Measurements from ENCODE around the gene STRADA. TPM values are rescaled to one million over a fixed set of nuclear protein-coding genes. Genes with fewer than 3 reads are reported as not detected.

Gene STRADA
- total and polyA plus RNA-seq, 2 of the 8 experiments (the other 6 are each of a cell fraction or from before 2014, with no cell fraction given) = 35.6 to 43.3 TPM

- Histone ChIP-seq H3K36me3 (ENCODE audit: control insufficient read depth in 2 of 4, insufficient read depth in 4 of 4, low read length in 3 of 4) (peaks cover 8 to 55% (median 39%) of the 10 kb centered on the region in 4 experiments), H3K9me3 (ENCODE audit: insufficient read depth in 2 of 2, low read depth in 1 of 2, low read length in 1 of 2) (no peaks in the 10 kb centered on the region), H3K56ac (replicated peaks; ENCODE audit: insufficient read length, low read depth, low read length) (no peak overlapping the region), H3K9ac (replicated peaks in 1 of 4; ENCODE audit: extremely low read depth in 1 of 4, low read depth in 3 of 4, low read length in 3 of 4) (no peak overlapping the region), H3K23me2 (ENCODE audit: low read depth, low read length) (no peaks in the 10 kb centered on the region; the same call in 1 of the 2 replicates), H2BK5ac (ENCODE audit: low read depth, low read length) (no peak overlapping the region), H2AK5ac (ENCODE audit: low read depth, low read length) (no peak overlapping the region), H3K18ac (ENCODE audit: extremely low read depth, low read length) (no peak overlapping the region), H4K8ac (ENCODE audit: extremely low read depth, insufficient read depth, low read length) (no peak overlapping the region), H3K4me3 (ENCODE audit: extremely low read depth in 1 of 4, insufficient read depth in 2 of 4, low read depth in 3 of 4, low read length in 4 of 4) (no peak overlapping the region), H3K4me2 (ENCODE audit: insufficient read depth in 1 of 2, low read depth in 2 of 2, low read length in 2 of 2) (no peak overlapping the region), H4K91ac (replicated peaks; ENCODE audit: insufficient read length, low read length) (no peak overlapping the region), H2BK12ac (ENCODE audit: low read depth, low read length) (no peak overlapping the region), H2BK15ac (ENCODE audit: low read length) (no peak overlapping the region), H3K4me1 (replicated peaks in 1 of 4; ENCODE audit: control insufficient read depth in 3 of 4, insufficient read depth in 4 of 4, low read length in 3 of 4) (no peaks in the 10 kb centered on the region), H3K23ac (ENCODE audit: insufficient read length) (no peak overlapping the region), H2BK20ac (ENCODE audit: low read length) (no peak overlapping the region), H2BK120ac (replicated peaks; ENCODE audit: low read depth, low read length) (no peak overlapping the region), H4K20me1 (replicated peaks in 1 of 2; ENCODE audit: control insufficient read depth in 1 of 2, insufficient read depth in 2 of 2, low read length in 2 of 2) (peaks cover 11 to 15% of the 10 kb centered on the region in 2 experiments), H3K14ac (ENCODE audit: insufficient read length) (no peak overlapping the region), H3K27me3 (replicated peaks in 1 of 4; ENCODE audit: control insufficient read depth in 3 of 4, extremely low read depth in 1 of 4, insufficient read depth in 3 of 4, low read length in 3 of 4) (no peaks in the 10 kb centered on the region), H4K5ac (ENCODE audit: insufficient read length, low read depth, low read length) (no peak overlapping the region), H3K79me2 (ENCODE audit: control insufficient read depth in 1 of 2, insufficient read depth in 2 of 2, low read length in 2 of 2) (peaks cover 13 to 78% of the 10 kb centered on the region in 2 experiments), H2AFZ (ENCODE audit: low read length) (no peak overlapping the region), H3K27ac (ENCODE audit: low read depth, low read length) (no peak overlapping the region), H3K79me1 (ENCODE audit: low read depth, low read length) (peaks cover 4% of the 10 kb centered on the region; the same call in 1 of the 2 replicates), H3K4ac (replicated peaks; ENCODE audit: insufficient read length, low read depth, low read length) (no peak overlapping the region)
- WGBS, 2 experiments (ENCODE audit: extremely low coverage in 1 of 2, insufficient coverage in 1 of 2, insufficient read length in 1 of 2, insufficient replicate concordance in 2 of 2, low coverage in 1 of 2, low lambda C conversion rate in 2 of 2, missing lambda C conversion rate in 1 of 2) = 91% methylated on average over 1 of the region's 1 CpG; no CpG with 5 or more reads in 1 of the 2 experiments
- no peak for DNase-seq (ENCODE audit: low read depth in 1 of 2, low spot score in 2 of 2)
- FAIRE-seq = no peak
- ChIA-PET POLR2A (ENCODE audit: partially characterized antibody) (interaction anchor here (0.9 to 24.4 kb wide), 3 partner anchors 12 to 39 kb away, joined by 3 to 481 read pairs (median 102); partner anchors contain the start of genes CCDC47, DDX42, FTSJ3 and PSMC5), CTCF (ENCODE audit: partially characterized antibody) (interaction anchor here (0.7 kb wide), 1 partner anchor 33 kb away, joined by 3 read pairs; no protein-coding TSS in a partner anchor)
- TF ChIP-seq TAF1 (IDR thresholded peaks at IDR 0.05; ENCODE audit: low read depth, low read length) = no peak
- no peak for TF ChIP-seq MAFK (IDR thresholded peaks at IDR 0.05; ENCODE audit: low read depth, low read length)
- TF ChIP-seq CHD1 (IDR thresholded peaks at IDR 0.05; ENCODE audit: low read depth, low read length) = no peak
- no peak for TF ChIP-seq USF2 (IDR thresholded peaks at IDR 0.05; ENCODE audit: low read length)
- no peak for TF ChIP-seq E2F6 (IDR thresholded peaks at IDR 0.05)
- TF ChIP-seq CBX8 (IDR thresholded peaks at IDR 0.05; ENCODE audit: borderline replicate concordance, low read depth, low read length) = no peak
- no peak for TF ChIP-seq SP4 (IDR thresholded peaks at IDR 0.05; ENCODE audit: low read length)
- TF ChIP-seq SRF (IDR thresholded peaks at IDR 0.05; ENCODE audit: low read depth, low read length) = no peak
- no peak for TF ChIP-seq SUZ12 (IDR thresholded peaks at IDR 0.05; ENCODE audit: low read length)
- TF ChIP-seq CTBP2 (IDR thresholded peaks at IDR 0.05; ENCODE audit: borderline replicate concordance, insufficient read depth, insufficient read length, low read length) = no peak
- no peak for TF ChIP-seq MAX (IDR thresholded peaks at IDR 0.05)
- TF ChIP-seq TEAD4 (IDR thresholded peaks at IDR 0.05; ENCODE audit: low read depth, low read length) = no peak
Observed at GRCh38 chr17:63785556-63785955, 44.0 kb upstream of the STRADA start.

Data from H1 (cell line).